HG02870 (cell line): ENCODE data around the gene MYO1A.
"Not testable (repeated sequence)": the region's sequence is repeated elsewhere in the genome, so short reads cannot be mapped to it uniquely, and the experiment has no call there.

ENCODE experiments used
- ATAC-seq: cut with Tn5 transposase; IDR thresholded peaks from one replicate; pipeline ENCODE4 v1.9.1; 2021; ENCODE audit warnings: mild to moderate bottlenecking, moderate library complexity; ENCODE audit not compliant: unreplicated experiment

The MYO1A gene

GRCh38 chr12:57019983-57020719, 29.8 kb downstream of the MYO1A start:
- ATAC-seq = no peak

- no peak for ATAC-seq
These were observed 31.0 kb downstream of the MYO1A start for GRCh38 chr12:57018906-57019305.

- ATAC-seq = not testable (repeated sequence)
These were observed 31.6 kb downstream of the MYO1A start for GRCh38 chr12:57018353-57018752.

- ATAC-seq = no peak
These were observed 33.6 kb downstream of the MYO1A start, which contains the start of gene TAC3 for GRCh38 chr12:57016348-57016747. Gene TAC3 (minus strand): TSS chr12:57016529. CDS start chr12:57015797, 732 bp downstream.

- ATAC-seq = peak; percentile 83
These were observed 37.1 kb downstream of the MYO1A start for GRCh38 chr12:57012600-57013465.

- no peak for ATAC-seq
These were observed 38.2 kb downstream of the MYO1A start for GRCh38 chr12:57011438-57012424.

- ATAC-seq = no peak
These were observed 39.2 kb downstream of the MYO1A start for GRCh38 chr12:57010627-57011247.

GRCh38 chr12:57009949-57010626, 39.8 kb downstream of the MYO1A start:
- no peak for ATAC-seq

GRCh38 chr12:57008178-57008577, 41.8 kb downstream of the MYO1A start:
- ATAC-seq = no peak

- no peak for ATAC-seq
These were observed 43.0 kb downstream of the MYO1A start for GRCh38 chr12:57006809-57007475.

GRCh38 chr12:57005980-57006808, 43.7 kb downstream of the MYO1A start, which contains the start of gene ZBTB39:
Gene ZBTB39 (minus strand): TSS chr12:57006546. CDS start chr12:57004917, 1,629 bp downstream.
- ATAC-seq = peak; percentile 64

- ATAC-seq = no peak
These were observed 45.3 kb downstream of the MYO1A start for GRCh38 chr12:57004651-57005050.

GRCh38 chr12:57003395-57003794, 46.5 kb downstream of the MYO1A start:
- no peak for ATAC-seq

- ATAC-seq = no peak
These were observed 48.5 kb downstream of the MYO1A start for GRCh38 chr12:57001448-57001906.

- ATAC-seq = no peak
These were observed 49.5 kb downstream of the MYO1A start for GRCh38 chr12:57000393-57000792.

- no peak for ATAC-seq
These were observed 50.5 kb downstream of the MYO1A start for GRCh38 chr12:56999456-56999855.

GRCh38 chr12:56998981-56999380, 50.9 kb downstream of the MYO1A start:
- ATAC-seq = peak; percentile 91

GRCh38 chr12:56998316-56998715, 51.6 kb downstream of the MYO1A start:
- ATAC-seq = no peak
